HG03439 (cell line): ENCODE measurements around the gene ABCA10.
A peak's percentile ranks its signal among the peaks of the same experiment; 100 is the strongest.
"Not testable (repeated sequence)": the region's sequence is repeated elsewhere in the genome, so short reads cannot be mapped to it uniquely, and the experiment has no call there.

Experiments used
- ATAC-seq: cut with Tn5 transposase; IDR thresholded peaks from one replicate; pipeline ENCODE4 v1.9.1; 2021; ENCODE audit warnings: mild to moderate bottlenecking, moderate library complexity; ENCODE audit not compliant: unreplicated experiment

ABCA10 gene

DNA sequence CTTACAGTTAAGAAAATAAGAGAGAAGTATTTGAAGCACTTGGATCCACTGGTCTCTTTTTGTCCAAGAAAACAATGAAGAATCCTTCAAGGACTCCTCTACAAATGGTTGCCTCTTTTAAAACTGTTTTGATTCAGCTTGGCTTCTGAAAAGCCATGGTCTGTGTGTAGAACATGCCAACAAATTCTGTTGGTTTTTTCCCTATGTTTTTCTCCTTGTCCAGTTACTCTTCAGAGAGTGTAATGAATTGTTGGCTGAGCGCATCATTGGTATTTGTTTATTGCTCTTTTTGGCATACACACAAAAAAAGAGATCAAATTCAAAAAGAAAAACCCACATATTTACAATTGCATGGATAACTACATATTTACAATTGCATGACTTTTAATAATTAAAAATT lies at the start of gene ABCA10:
TSS of gene ABCA10 (minus strand) at position 249 of the 400 bp plus-strand sequence. CDS start 3,466 bp downstream, outside the sequence.
- ATAC-seq = no peak

- not testable (repeated sequence) for ATAC-seq
Measured at GRCh38 chr17:69276279-69276678, 47.7 kb upstream of the ABCA10 start.

- ATAC-seq = no peak
Measured at GRCh38 chr17:69275751-69276150, 47.1 kb upstream of the ABCA10 start.

DNA sequence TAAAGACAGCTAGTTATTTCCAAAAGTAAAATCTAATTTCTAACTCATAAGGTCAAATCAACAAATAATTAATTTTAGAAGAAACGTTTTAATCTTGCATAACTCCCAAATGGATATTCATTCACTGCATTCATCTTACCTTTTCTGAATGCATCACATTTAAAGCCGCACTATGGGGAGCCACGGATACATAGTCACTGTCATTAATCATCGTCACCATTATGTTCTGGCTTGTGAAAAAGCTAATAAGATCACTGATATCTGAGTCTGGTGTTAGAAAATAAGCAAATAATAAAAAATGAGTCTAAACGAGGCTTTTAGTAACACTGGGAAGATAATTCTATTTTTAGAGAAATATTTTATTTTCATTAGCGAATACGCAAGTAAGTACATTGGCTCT lies 42.4 kb upstream of the ABCA10 start:
- ATAC-seq = no peak

- ATAC-seq = no peak
Measured at GRCh38 chr17:69269131-69269998, 40.7 kb upstream of the ABCA10 start.

DNA sequence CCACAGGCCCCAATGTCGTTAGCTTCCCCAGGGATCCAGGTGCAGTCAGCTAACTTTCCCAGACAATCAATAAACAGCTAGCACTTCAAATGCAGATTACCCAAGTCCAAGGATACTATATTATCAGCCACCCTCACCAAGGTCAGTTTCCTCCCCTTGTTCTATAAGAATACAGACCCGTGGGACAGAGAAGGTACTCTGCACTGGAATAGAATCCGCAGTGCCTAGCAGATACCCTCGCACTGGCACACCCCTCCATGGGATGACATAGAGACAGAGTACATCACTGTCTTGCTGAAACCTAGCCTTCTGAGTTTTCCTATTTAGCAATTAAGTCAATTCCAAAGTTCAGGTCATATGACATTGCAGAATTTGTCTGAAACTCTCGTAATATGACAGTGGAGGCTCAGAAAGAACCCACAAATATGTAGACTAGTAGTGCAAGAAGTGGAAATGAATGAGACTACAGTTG lies 40.0 kb upstream of the ABCA10 start:
- no peak for ATAC-seq

- ATAC-seq = no peak
Measured at GRCh38 chr17:69267219-69267618, 38.6 kb upstream of the ABCA10 start.

- no peak for ATAC-seq
Measured at GRCh38 chr17:69265873-69266272, 37.2 kb upstream of the ABCA10 start.

- ATAC-seq = no peak
Measured at GRCh38 chr17:69254187-69254586, 25.6 kb upstream of the ABCA10 start.

- no peak for ATAC-seq
Measured at GRCh38 chr17:69250641-69251040, 22.0 kb upstream of the ABCA10 start.

- no peak for ATAC-seq
Measured at GRCh38 chr17:69246726-69247375, 18.2 kb upstream of the ABCA10 start.

DNA sequence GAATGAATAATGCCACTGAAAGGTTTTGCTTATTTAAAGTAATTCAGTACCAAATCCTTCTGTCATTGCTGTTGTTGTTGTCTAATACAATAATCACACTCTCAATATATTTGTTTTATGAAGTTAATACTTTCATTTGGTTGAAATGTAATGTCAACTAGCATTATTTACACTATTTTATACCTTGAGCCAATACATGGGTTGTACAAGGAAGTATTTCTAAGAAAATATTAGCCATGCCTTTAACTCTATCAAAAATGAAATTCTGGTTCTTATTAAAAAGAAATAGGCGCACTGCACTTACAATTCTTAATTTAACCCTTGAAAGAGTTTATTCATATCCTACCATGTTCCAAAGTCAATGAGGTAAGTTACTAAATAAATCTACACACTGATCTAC lies 17.6 kb upstream of the ABCA10 start:
- ATAC-seq = no peak

GRCh38 chr17:69245617-69246016 lies 17.0 kb upstream of the ABCA10 start:
- no peak for ATAC-seq

DNA sequence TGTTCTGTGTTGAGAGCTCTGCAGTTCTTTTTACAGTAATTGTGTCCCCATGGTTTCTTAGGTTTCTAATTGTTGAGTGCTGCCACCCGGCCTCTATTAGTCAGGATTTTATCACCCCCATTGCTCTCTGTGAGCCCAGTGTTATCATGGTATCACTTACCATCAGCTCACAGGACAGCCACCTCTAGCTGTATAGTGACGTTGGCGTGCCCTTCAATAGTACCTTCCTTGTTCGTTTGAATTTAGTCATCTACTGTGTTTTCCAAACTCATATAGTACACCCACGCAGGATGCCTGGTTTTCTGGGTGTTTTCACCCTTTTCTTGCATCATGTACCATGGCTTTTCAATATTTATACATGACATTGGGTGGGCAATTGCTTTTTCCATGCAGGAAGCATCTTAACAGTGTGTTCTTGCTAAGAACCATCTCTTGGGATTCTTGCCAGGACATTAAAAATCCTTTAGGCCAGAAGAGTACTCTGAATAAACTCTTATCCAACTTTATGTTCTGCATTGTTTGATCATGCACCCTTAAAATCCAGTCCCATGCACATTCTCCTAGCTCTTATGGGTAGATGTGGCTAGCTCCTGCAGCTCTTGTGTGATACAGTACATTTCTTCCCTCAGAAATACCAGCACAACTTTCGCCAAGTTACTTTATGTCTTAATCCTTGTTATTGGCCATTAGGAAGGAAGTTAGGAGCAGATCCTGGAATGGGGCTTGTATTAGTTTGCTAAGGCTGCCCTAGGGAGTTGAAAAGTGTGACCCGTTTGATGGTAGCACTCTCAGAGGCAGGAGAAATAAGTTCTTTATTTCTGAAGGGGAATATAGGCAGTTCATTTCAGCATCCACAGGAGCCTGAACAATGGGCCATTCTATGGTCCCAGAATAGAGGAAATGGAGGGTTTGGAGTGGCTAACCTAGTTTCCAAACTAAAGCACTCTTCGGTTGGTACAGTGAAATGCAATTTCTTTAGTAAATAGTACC lies 11.3 kb upstream of the ABCA10 start:
- no peak for ATAC-seq

GRCh38 chr17:69236946-69237345 lies 8.3 kb upstream of the ABCA10 start:
- no peak for ATAC-seq

- no peak for ATAC-seq
Measured at GRCh38 chr17:69236464-69236863, 7.8 kb upstream of the ABCA10 start.

- peak; percentile 89 for ATAC-seq
Measured at GRCh38 chr17:69235338-69236058, 6.9 kb upstream of the ABCA10 start.

DNA sequence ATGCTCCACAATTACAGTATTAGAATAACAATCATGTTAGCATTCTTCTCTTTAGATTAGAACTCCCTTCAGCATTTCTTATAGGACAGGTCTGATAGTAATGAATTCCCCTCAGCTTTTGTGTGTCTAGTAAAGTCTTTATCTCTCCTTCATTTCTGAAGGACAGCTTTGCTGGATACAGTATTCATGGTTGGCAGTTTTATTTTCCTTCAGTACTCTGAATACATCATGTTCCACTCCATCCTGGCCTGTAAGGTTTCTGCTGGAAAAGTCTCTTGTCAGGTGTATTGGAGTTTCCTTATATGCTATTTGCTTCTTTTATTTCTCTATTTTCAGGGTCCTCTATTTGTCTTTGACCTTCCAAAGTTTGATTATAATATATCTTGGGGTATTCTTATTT lies 4.0 kb upstream of the ABCA10 start:
- no peak for ATAC-seq

GRCh38 chr17:69231521-69231920 lies 2.9 kb upstream of the ABCA10 start:
- ATAC-seq = no peak

GRCh38 chr17:69230939-69231338 lies 2.3 kb upstream of the ABCA10 start:
- ATAC-seq = no peak
